Progenitor cell of endocrine pancreas (in vitro differentiated cells): ENCODE results near the gene NFX1. TPM values are rescaled to one million over a fixed set of nuclear protein-coding genes. Genes with fewer than 3 reads are reported as not detected.

Experiments used
- DNase-seq: peaks from one replicate; pipeline ENCODE4 v3.0.0; 2021; ENCODE audit warnings: low spot score; ENCODE audit not compliant: unreplicated experiment
- H3K27ac Mint-ChIP-seq: 2 replicates; pipeline ENCODE4 v1.8.0; 2021; ENCODE audit warnings: mild to moderate bottlenecking, moderate library complexity, mixed read lengths
- H3K27me3 Mint-ChIP-seq: 2 replicates; pipeline ENCODE4 v1.8.0; 2021; ENCODE audit warnings: mixed read lengths
- H3K36me3 Mint-ChIP-seq: 2 replicates; pipeline ENCODE4 v1.8.0; 2022; ENCODE audit warnings: mixed read lengths; ENCODE audit not compliant: insufficient read depth
- H3K4me1 Mint-ChIP-seq: 2 replicates; pipeline ENCODE4 v1.8.0; 2021; ENCODE audit warnings: low read depth, mixed read lengths
- H3K4me3 Mint-ChIP-seq: 2 replicates; pipeline ENCODE4 v1.8.0; 2021; ENCODE audit warnings: low read depth, mild to moderate bottlenecking, moderate library complexity, mixed read lengths
- H3K9me3 Mint-ChIP-seq: 2 replicates; pipeline ENCODE4 v1.8.0; 2021; ENCODE audit warnings: low read depth, mixed read lengths
- total RNA-seq: library from RNA; stranded (reverse); gene quantifications from 2 replicates; pipeline ENCODE4 v1.2.1, GENCODE V29; 2021
- TF ChIP-seq, protein P1 (sequence below): fragments of 200-600 bp; sonication (generic); IDR thresholded peaks from one replicate; pipeline ENCODE4 v1.5.0; 2021; ENCODE audit warnings: antibody characterized with exemption, mild to moderate bottlenecking; ENCODE audit not compliant: unreplicated experiment

The NFX1 gene
- total RNA-seq, 1 donor from 2014 or later: 29.4 TPM

DNA sequence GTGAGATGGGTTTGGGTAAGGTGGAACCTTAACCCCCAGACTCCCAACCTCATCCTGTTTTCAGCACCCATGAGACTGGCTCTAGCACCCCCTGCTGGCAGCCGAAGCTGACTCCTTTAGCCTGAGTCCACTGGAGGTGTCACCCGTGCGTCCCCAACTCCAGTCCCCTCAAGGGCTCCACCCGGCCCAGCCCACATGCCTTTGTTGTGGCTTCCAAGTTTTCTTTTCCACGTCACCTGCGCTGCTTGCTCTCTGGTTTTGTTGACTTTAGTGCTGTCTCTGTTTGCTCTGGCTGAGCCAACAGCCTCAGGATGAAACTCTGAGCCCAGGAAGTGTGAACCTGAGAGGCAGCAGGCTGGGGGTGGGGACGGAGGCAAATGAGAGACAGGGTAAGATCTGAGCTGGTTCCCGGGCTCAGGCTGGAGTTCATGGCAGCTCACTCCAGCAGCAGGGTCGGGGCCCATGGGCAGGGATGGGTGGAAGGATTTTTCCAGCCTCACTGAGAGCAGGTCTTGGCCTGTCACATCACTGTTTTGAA, 125.3 kb downstream of the NFX1 start:
- no peak overlapping the region for H3K4me3 Mint-ChIP-seq
- H3K4me1 Mint-ChIP-seq: peaks cover 19% of the 10 kb centered on the region
- H3K27me3 Mint-ChIP-seq: no peaks in the 10 kb centered on the region

DNA sequence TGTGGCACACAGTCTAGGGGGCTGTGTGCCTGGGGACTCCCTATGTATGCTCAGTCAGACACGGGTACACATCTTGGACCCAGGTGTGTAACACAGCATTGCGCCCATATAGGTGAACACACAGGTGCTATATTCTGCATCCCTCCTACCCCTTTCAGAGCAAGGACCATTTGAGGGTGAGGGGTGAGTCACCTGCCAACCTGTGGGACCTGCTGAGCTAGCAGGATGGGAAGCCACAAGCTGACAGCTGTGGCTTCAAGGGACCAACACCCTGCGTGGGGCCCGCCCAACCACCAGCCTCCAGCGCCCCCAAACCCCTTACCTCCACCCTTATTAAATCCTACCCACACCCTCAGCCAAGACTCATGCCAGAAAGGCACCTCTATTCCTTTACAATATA, 126.7 kb downstream of the NFX1 start:
- H3K27ac Mint-ChIP-seq: no peak overlapping the region
- H3K4me1 Mint-ChIP-seq: peaks cover 19% of the 10 kb centered on the region
- TF ChIP-seq, protein P1, sequence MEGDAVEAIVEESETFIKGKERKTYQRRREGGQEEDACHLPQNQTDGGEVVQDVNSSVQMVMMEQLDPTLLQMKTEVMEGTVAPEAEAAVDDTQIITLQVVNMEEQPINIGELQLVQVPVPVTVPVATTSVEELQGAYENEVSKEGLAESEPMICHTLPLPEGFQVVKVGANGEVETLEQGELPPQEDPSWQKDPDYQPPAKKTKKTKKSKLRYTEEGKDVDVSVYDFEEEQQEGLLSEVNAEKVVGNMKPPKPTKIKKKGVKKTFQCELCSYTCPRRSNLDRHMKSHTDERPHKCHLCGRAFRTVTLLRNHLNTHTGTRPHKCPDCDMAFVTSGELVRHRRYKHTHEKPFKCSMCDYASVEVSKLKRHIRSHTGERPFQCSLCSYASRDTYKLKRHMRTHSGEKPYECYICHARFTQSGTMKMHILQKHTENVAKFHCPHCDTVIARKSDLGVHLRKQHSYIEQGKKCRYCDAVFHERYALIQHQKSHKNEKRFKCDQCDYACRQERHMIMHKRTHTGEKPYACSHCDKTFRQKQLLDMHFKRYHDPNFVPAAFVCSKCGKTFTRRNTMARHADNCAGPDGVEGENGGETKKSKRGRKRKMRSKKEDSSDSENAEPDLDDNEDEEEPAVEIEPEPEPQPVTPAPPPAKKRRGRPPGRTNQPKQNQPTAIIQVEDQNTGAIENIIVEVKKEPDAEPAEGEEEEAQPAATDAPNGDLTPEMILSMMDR: no peak
- no peak for DNase-seq
- no peak overlapping the region for H3K4me3 Mint-ChIP-seq
- no peaks in the 10 kb centered on the region for H3K36me3 Mint-ChIP-seq
- no peaks in the 10 kb centered on the region for H3K9me3 Mint-ChIP-seq
- no peaks in the 10 kb centered on the region for H3K27me3 Mint-ChIP-seq

More for the DNA sequence above, 125.3 kb downstream of the NFX1 start:
- H3K36me3 Mint-ChIP-seq: no peaks in the 10 kb centered on the region
- H3K9me3 Mint-ChIP-seq: no peaks in the 10 kb centered on the region
- TF ChIP-seq, protein P1: peak; percentile 78
- peak; percentile 71 for DNase-seq
- peak overlapping the region; percentile 92 for H3K27ac Mint-ChIP-seq

DNA sequence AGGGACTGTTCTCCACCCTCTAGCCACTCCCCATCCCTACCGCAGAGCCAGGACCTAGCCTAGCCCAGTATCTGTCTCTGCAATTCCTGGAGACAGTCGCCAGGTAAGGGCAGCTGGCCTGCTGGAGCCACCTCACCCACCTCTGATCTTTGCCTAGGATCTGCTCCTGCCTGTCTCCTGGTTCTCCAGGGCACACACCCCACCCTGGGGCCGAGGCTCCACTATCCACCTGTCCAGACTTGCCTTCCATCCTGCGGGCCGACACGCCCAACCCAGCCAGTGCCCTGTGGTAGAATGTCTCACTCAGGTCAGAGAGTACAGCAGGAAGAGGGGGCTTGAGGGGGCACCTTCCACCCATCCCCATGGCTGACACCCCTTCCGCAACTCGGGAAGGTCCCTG, 127.8 kb downstream of the NFX1 start:
- no peaks in the 10 kb centered on the region for H3K36me3 Mint-ChIP-seq
- TF ChIP-seq, protein P1: no peak
- no peak overlapping the region for H3K27ac Mint-ChIP-seq
- no peaks in the 10 kb centered on the region for H3K9me3 Mint-ChIP-seq
- H3K4me1 Mint-ChIP-seq: peaks cover 19% of the 10 kb centered on the region
- no peak for DNase-seq
- no peaks in the 10 kb centered on the region for H3K27me3 Mint-ChIP-seq
- H3K4me3 Mint-ChIP-seq: no peak overlapping the region

DNA sequence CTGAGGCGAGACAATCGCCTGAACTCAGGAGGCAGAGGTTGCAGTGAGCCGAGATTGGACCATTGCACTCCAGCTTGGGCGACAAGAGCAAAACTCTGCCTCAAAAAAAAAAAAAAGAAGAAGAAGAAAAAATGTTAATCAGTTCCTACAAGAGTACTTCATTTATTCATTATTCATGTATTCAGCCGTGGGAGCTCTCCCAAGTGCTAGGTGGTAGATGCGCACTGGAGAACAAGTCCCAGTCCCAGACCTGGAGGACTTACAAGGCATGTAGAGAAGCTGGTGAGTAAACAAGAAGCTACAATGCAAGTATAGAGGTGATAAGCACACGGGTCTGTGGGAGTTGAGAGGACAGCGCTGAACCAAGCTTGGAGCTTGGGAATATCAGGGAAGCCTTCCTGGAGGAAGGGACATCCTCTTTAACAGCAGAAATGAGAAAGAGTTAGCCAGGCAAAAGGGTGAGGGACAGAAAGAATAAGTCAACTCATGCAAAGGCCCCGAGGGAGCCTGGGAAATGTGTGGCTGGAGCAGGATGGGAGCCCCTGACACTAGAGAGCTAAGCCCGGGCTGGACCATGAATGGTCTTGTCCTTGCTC, 129.5 kb downstream of the NFX1 start:
- no peak for DNase-seq
- H3K27ac Mint-ChIP-seq: peak overlapping the region; percentile 3
- TF ChIP-seq, protein P1: no peak
- no peak overlapping the region for H3K4me3 Mint-ChIP-seq
- H3K27me3 Mint-ChIP-seq: no peaks in the 10 kb centered on the region
- H3K36me3 Mint-ChIP-seq: no peaks in the 10 kb centered on the region
- H3K9me3 Mint-ChIP-seq: no peaks in the 10 kb centered on the region
- peaks cover 17% of the 10 kb centered on the region for H3K4me1 Mint-ChIP-seq

Other genes starting within 250 kb of the NFX1 start
- gene SMU1, start 213.8 kb upstream of the NFX1 start, total RNA-seq: 25.2 and 25.4 TPM in 2 replicates
- gene B4GALT1, start 123.2 kb upstream of the NFX1 start, total RNA-seq: 49.9 and 53.1 TPM in 2 replicates
- 0.91 TPM in 1 of 2 replicates, not detected in the other for gene SPINK4, start 50.3 kb upstream of the NFX1 start, total RNA-seq
- 67.7 and 71.5 TPM in 2 replicates for gene BAG1, start 25.8 kb upstream of the NFX1 start, total RNA-seq
- 43.3 and 48.9 TPM in 2 replicates for gene CHMP5, start 25.5 kb upstream of the NFX1 start, total RNA-seq
- 3.3 and 4.4 TPM in 2 replicates for gene AQP7, start 112.1 kb downstream of the NFX1 start, total RNA-seq
- gene AQP3, start 157.1 kb downstream of the NFX1 start, total RNA-seq: 6.3 and 6.9 TPM in 2 replicates
- 29.6 and 32.7 TPM in 2 replicates for gene NOL6, start 183.4 kb downstream of the NFX1 start, total RNA-seq
- 2.3 and 2.9 TPM in 2 replicates for gene ANKRD18B, start 233.7 kb downstream of the NFX1 start, total RNA-seq